GM21717 (cell line): ENCODE measurements around the gene MAN1A2.
A peak's percentile ranks its signal among the peaks of the same experiment; 100 is the strongest.

ENCODE experiments used
- ATAC-seq: cut with Tn5 transposase; IDR thresholded peaks from one replicate; pipeline ENCODE4 v1.9.1; 2021; ENCODE audit warnings: mild to moderate bottlenecking, moderate library complexity; ENCODE audit not compliant: unreplicated experiment

MAN1A2 gene

GRCh38 chr1:117359561-117360289 is 7.5 kb upstream of the MAN1A2 start:
- no peak for ATAC-seq

DNA sequence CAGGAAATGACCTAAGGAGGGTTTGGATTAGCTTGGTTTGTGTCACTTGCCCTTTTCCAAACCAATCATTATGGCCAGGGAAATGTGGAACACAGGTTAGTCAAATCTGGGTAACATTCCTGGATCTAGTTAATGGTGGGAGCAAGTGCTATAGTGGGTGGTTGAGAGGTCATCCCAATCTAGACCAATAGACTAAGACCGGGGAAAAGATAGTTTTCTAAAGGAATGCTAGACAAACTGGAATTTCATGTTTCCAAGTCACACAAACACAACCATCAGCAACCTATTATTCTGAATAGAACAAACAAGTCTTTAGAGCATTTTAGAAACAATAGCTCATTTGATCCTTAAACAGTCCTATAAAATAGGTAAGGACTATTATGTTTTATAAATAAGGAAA is 4.3 kb upstream of the MAN1A2 start:
- ATAC-seq = no peak

DNA sequence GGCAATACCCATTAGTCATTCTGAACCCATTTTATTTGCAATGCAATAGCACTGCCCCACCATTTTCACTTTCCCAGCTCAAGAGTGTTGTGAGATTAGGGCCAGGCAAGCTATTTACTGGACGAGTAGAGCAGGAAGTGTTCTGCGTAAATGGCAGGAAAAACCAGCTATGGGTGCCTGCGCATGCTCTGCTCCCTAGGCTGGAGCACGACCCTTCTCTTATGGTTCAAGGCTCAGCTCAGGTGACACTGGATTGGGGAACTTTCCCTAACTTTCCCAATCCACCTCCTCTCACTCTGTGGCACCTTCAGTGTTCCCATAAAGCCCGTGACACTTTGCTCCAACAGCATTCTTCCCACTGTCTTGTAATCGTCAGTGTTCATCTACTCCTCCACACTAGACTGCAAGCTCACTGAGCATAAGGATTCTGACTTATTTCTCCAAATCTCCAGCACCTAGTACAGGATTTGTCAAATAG is 3.6 kb upstream of the MAN1A2 start:
- no peak for ATAC-seq

GRCh38 chr1:117364240-117364639 is 3.0 kb upstream of the MAN1A2 start:
- ATAC-seq = no peak

GRCh38 chr1:117365350-117366176 is 1.7 kb upstream of the MAN1A2 start:
- no peak for ATAC-seq

DNA sequence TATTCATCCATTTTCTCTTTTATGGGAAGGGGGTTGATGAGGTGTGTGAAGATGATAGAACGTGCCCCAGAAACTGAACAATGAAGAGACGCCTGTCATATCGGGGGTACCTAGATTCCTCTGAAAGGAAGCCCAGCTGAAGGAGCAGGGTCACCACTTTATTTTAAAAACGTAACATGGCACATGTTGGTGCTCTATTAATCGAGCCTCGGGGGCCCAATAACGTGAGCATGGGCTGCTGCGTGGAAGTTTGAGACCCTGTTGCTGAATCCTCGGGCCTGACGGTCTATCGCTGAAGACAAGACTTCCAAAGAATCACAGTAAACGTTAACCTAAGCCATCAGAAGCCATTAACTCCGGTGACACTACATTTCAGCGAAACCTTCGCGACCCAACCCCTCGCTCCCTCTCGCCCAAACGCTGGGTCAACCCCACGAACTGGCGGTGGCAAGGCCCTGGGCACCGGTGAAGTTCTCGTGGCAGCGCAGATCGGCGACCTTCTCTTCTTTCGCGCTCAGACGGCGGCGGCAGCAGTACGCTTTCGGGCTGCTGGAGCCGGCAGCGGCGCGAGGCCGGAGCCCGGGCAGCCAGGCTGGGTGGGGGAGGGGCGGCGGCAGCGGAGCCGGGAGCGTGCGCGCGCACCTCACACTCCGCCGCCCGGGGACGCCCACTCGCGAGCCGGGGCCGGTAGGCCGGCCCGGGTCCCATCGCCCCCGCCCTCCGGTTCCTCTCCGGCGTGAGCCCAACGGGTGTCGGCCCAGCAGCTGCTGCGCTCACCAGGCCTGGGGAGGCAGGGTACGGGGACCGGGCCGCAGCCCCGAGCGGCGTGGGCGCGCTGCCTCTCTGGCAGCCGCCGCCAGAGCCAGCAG is 838 bp upstream of the MAN1A2 start:
- peak; percentile 35 for ATAC-seq

GRCh38 chr1:117368116-117369108 is 1.2 kb downstream of the MAN1A2 start:
- ATAC-seq = no peak

- no peak for ATAC-seq
Observed at GRCh38 chr1:117370071-117370470, 2.8 kb downstream of the MAN1A2 start.

GRCh38 chr1:117370509-117370908 is 3.3 kb downstream of the MAN1A2 start:
- ATAC-seq = no peak

GRCh38 chr1:117371441-117372151 is 4.3 kb downstream of the MAN1A2 start:
- no peak for ATAC-seq

- ATAC-seq = no peak
Observed at GRCh38 chr1:117372863-117373412, 5.7 kb downstream of the MAN1A2 start.

- ATAC-seq = no peak
Observed at GRCh38 chr1:117373932-117374331, 6.7 kb downstream of the MAN1A2 start.

DNA sequence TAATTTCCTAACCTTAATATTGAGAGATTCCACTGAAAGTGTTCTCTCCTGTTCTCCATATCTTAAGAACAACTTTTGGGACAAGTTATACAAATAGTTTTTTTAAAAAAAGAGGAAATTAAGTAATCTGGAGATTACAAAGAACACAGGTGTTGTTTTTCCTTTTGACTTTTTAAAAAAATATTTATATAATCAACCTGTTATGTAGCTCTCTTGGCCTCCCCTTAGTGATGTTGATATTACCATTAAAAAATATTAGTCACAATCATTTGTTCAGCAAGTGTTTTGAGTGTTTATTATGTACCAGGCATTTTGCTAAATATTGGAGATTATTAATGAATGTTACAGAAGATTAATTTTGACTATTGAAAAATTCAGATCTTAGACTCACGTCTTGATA is 8.1 kb downstream of the MAN1A2 start:
- ATAC-seq = no peak

GRCh38 chr1:117387060-117387633 is 19.9 kb downstream of the MAN1A2 start:
- no peak for ATAC-seq

DNA sequence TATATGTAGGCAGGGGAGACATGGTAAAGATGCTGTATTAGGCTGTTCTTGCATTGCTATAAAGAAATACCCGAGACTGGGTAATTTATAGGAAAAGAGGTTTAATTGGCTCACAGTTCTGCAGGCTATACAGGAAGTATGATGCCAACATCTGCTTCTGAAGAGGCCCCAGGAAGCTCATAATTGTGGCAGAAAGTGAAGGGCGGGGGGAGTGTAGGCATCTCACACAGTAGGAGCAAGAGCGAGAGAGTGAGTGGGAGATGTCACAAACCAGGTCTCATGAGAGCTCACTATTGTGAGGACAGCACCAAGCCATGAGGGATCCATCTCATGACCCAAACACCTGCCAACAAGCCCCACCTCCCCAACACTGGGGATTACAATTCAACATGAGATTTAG is 21.1 kb downstream of the MAN1A2 start:
- ATAC-seq = no peak

- no peak for ATAC-seq
Observed at GRCh38 chr1:117389284-117389683, 22.0 kb downstream of the MAN1A2 start.

- no peak for ATAC-seq
Observed at GRCh38 chr1:117389779-117390178, 22.5 kb downstream of the MAN1A2 start.

DNA sequence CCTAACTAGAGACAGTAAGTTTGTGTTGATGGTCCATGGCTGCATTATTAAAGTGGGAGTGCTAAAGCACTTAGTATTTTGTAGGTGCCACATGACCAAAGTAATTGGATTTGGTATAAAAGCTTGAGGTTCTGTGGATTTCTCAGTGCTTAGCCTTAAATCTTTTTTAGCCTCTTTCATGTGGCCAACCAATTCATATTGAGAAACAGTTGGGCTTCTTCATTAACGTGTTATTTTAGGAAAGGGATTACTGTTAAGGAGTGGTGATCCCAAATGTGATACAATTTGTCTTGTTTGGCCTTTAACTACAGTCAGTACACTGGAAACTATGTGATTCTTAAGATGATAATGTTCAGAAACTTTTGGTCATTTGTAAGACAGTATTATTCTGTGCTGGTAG is 25.5 kb downstream of the MAN1A2 start:
- ATAC-seq = no peak

- ATAC-seq = no peak
Observed at GRCh38 chr1:117396074-117396473, 28.8 kb downstream of the MAN1A2 start.
